Activated T-cell treated with anti-CD3 and anti-CD28 coated beads, Interleukin-2, amount 50 U/mL, for 4 hours (primary cell): ENCODE results near the gene NXT1. TPM values are rescaled to one million over a fixed set of nuclear protein-coding genes. Genes with fewer than 3 reads are reported as not detected.

Experiments used
- ATAC-seq, 2 donors: fragments of 200-7000 bp; cut with Tn5 transposase; one replicate each; pipeline ENCODE4 v1.10.0; 2021
- DNase-seq: peaks from one replicate; pipeline ENCODE4 v3.0.0-alpha.2; 2020
- H3K27me3 Mint-ChIP-seq: one replicate; pipeline ENCODE4 v1.8.0; 2021; ENCODE audit warnings: low read depth, mixed read lengths
- H3K36me3 Mint-ChIP-seq: one replicate; pipeline ENCODE4 v1.8.0; 2022; ENCODE audit warnings: mixed read lengths; ENCODE audit not compliant: insufficient read depth
- H3K4me1 Mint-ChIP-seq: one replicate; pipeline ENCODE4 v1.8.0; 2021; ENCODE audit warnings: low read depth, mixed read lengths
- H3K4me3 Mint-ChIP-seq: one replicate; pipeline ENCODE4 v1.8.0; 2021; ENCODE audit warnings: mild to moderate bottlenecking, moderate library complexity, mixed read lengths
- H3K9me3 Mint-ChIP-seq: one replicate; pipeline ENCODE4 v1.8.0; 2021; ENCODE audit warnings: mixed read lengths
- total RNA-seq, 3 donors: library from RNA; stranded (reverse); gene quantifications; one replicate each; pipeline ENCODE4 v1.2.1, GENCODE V29; 2021

The NXT1 gene
- total RNA-seq, 3 donors from 2014 or later: 66.8 to 79.7 (median 75.9) TPM

DNA sequence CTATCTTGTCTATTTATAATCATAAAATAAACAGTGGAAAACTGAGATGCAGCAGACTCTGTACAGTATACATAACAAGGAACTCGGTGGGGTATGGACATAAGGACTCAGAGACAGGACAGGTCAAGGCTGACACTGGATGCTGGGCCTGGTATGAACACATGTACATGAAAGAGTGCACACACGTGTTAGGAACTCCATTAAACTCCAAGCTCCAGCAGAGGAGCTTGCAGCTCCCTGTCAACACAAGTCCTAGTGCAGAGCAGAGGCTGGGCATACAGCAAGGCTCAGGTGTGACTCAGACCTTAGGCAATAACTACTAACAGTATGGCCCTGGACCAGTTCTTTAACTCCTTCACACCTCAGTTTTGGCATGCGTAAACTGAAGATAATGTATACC lies 53.6 kb downstream of the NXT1 start:
- no peaks in the 10 kb centered on the region for H3K27me3 Mint-ChIP-seq
- peaks cover 11% of the 10 kb centered on the region for H3K36me3 Mint-ChIP-seq
- DNase-seq: no peak
- H3K4me1 Mint-ChIP-seq: peaks cover 39% of the 10 kb centered on the region
- H3K9me3 Mint-ChIP-seq: no peaks in the 10 kb centered on the region
- ATAC-seq: no peak
- no peak overlapping the region for H3K4me3 Mint-ChIP-seq

Other genes with a start within 250 kb of the NXT1 start
- gene GZF1, start 11.4 kb downstream of the NXT1 start, total RNA-seq: 10 to 100 TPM in 2 of 3 donors, 1 to 10 TPM in 1; 8.5 to 10.3 (median 10.2) TPM
- 1 to 10 TPM; 2.5 to 5.2 (median 3.5) TPM for gene NAPB, start 70.7 kb downstream of the NXT1 start, total RNA-seq
- not detected for gene CSTL1, start 88.9 kb downstream of the NXT1 start, total RNA-seq
- not detected for gene CST11, start 102.1 kb downstream of the NXT1 start, total RNA-seq
- not detected for gene CST8, start 140.3 kb downstream of the NXT1 start, total RNA-seq
- gene CST9L, start 217.7 kb downstream of the NXT1 start, total RNA-seq: not detected